ENCODE results near the gene DIPK1C. TPM values are rescaled to one million over a fixed set of nuclear protein-coding genes. Genes with fewer than 3 reads are reported as not detected.

DIPK1C gene
- total and polyA plus RNA-seq, 2 experiments from 2014 or later = 0.07 TPM; not detected in 1

DNA sequence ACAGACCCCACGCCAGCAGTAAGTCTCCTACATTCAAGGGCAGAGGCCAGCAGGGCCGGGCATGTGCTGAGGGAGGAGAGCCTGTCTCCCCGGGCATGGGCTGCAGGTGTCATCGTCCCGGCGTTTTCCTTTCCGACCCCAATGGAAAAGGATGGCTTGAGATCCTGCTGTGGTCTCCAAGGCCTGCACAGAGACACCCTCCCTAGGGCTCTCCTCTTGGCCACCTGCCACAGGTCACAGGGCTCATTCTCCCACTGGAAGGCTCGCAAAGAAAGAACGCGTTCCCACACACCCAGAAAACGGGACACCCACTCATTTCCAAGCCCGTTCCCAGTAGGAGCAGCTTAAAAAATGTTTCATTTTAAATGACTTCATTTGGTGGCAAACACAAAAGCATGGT lies 41.0 kb downstream of the DIPK1C start:
- Mint-ChIP-seq H3K36me3 (ENCODE audit: low read depth) (no peaks in the 10 kb centered on the region), H3K4me3 (no peak overlapping the region), H3K27ac (no peak overlapping the region), H3K27me3 (ENCODE audit: insufficient read depth, low read depth, poor library complexity) (peaks cover 6% of the 10 kb centered on the region), H3K9me3 (no peaks in the 10 kb centered on the region), H3K4me1 (peaks cover 11% of the 10 kb centered on the region)
- Histone ChIP-seq H3K4me2 (no peak overlapping the region), H3K27ac (ENCODE audit: low read depth) (no peak overlapping the region), H2AFZ (no peak overlapping the region), H3K9me2 (ENCODE audit: insufficient read depth) (0 out of 2 replicates have a peak, but pooled peaks cover 5% of the 10 kb centered on the region), H3K36me3 (ENCODE audit: insufficient read depth) (no peaks in the 10 kb centered on the region), H4K20me1 (replicated peaks; ENCODE audit: insufficient read depth) (no peaks in the 10 kb centered on the region), H3K4me1 (ENCODE audit: insufficient read depth) (no peaks in the 10 kb centered on the region), H3K4me3 (no peak overlapping the region), H3K27me3 (ENCODE audit: insufficient read depth) (no peaks in the 10 kb centered on the region), H3F3A (replicated peaks; ENCODE audit: low read depth) (no peaks in the 10 kb centered on the region), H3K79me2 (replicated peaks; ENCODE audit: insufficient read depth) (no peaks in the 10 kb centered on the region)
- ATAC-seq (no peak), DNase-seq (ENCODE audit: low spot score) (no peak)
- no peak for TF ChIP-seq CREB1 (CRISPR knock-in tag; IDR thresholded peaks at IDR 0.05; ENCODE audit: low read depth)
- no peak for TF ChIP-seq POLR2AphosphoS5 (IDR thresholded peaks at IDR 0.05; ENCODE audit: low read depth)
- TF ChIP-seq JUNB (IDR thresholded peaks at IDR 0.05; ENCODE audit: unreplicated experiment) = no peak
- no peak for TF ChIP-seq EZH2 (IDR thresholded peaks at IDR 0.05; ENCODE audit: low read depth, unreplicated experiment)
- TF ChIP-seq, protein P1, sequence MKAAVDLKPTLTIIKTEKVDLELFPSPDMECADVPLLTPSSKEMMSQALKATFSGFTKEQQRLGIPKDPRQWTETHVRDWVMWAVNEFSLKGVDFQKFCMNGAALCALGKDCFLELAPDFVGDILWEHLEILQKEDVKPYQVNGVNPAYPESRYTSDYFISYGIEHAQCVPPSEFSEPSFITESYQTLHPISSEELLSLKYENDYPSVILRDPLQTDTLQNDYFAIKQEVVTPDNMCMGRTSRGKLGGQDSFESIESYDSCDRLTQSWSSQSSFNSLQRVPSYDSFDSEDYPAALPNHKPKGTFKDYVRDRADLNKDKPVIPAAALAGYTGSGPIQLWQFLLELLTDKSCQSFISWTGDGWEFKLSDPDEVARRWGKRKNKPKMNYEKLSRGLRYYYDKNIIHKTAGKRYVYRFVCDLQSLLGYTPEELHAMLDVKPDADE (IDR thresholded peaks at IDR 0.05) = no peak
- TF ChIP-seq, protein P2, sequence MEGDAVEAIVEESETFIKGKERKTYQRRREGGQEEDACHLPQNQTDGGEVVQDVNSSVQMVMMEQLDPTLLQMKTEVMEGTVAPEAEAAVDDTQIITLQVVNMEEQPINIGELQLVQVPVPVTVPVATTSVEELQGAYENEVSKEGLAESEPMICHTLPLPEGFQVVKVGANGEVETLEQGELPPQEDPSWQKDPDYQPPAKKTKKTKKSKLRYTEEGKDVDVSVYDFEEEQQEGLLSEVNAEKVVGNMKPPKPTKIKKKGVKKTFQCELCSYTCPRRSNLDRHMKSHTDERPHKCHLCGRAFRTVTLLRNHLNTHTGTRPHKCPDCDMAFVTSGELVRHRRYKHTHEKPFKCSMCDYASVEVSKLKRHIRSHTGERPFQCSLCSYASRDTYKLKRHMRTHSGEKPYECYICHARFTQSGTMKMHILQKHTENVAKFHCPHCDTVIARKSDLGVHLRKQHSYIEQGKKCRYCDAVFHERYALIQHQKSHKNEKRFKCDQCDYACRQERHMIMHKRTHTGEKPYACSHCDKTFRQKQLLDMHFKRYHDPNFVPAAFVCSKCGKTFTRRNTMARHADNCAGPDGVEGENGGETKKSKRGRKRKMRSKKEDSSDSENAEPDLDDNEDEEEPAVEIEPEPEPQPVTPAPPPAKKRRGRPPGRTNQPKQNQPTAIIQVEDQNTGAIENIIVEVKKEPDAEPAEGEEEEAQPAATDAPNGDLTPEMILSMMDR (conservative IDR thresholded peaks at IDR 0.05; ENCODE audit: low read depth in 2 of 2) = no peak
- TF ChIP-seq, protein P3, sequence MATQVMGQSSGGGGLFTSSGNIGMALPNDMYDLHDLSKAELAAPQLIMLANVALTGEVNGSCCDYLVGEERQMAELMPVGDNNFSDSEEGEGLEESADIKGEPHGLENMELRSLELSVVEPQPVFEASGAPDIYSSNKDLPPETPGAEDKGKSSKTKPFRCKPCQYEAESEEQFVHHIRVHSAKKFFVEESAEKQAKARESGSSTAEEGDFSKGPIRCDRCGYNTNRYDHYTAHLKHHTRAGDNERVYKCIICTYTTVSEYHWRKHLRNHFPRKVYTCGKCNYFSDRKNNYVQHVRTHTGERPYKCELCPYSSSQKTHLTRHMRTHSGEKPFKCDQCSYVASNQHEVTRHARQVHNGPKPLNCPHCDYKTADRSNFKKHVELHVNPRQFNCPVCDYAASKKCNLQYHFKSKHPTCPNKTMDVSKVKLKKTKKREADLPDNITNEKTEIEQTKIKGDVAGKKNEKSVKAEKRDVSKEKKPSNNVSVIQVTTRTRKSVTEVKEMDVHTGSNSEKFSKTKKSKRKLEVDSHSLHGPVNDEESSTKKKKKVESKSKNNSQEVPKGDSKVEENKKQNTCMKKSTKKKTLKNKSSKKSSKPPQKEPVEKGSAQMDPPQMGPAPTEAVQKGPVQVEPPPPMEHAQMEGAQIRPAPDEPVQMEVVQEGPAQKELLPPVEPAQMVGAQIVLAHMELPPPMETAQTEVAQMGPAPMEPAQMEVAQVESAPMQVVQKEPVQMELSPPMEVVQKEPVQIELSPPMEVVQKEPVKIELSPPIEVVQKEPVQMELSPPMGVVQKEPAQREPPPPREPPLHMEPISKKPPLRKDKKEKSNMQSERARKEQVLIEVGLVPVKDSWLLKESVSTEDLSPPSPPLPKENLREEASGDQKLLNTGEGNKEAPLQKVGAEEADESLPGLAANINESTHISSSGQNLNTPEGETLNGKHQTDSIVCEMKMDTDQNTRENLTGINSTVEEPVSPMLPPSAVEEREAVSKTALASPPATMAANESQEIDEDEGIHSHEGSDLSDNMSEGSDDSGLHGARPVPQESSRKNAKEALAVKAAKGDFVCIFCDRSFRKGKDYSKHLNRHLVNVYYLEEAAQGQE (IDR thresholded peaks at IDR 0.05; ENCODE audit: unreplicated experiment) = no peak
- TF ChIP-seq, protein P4, sequence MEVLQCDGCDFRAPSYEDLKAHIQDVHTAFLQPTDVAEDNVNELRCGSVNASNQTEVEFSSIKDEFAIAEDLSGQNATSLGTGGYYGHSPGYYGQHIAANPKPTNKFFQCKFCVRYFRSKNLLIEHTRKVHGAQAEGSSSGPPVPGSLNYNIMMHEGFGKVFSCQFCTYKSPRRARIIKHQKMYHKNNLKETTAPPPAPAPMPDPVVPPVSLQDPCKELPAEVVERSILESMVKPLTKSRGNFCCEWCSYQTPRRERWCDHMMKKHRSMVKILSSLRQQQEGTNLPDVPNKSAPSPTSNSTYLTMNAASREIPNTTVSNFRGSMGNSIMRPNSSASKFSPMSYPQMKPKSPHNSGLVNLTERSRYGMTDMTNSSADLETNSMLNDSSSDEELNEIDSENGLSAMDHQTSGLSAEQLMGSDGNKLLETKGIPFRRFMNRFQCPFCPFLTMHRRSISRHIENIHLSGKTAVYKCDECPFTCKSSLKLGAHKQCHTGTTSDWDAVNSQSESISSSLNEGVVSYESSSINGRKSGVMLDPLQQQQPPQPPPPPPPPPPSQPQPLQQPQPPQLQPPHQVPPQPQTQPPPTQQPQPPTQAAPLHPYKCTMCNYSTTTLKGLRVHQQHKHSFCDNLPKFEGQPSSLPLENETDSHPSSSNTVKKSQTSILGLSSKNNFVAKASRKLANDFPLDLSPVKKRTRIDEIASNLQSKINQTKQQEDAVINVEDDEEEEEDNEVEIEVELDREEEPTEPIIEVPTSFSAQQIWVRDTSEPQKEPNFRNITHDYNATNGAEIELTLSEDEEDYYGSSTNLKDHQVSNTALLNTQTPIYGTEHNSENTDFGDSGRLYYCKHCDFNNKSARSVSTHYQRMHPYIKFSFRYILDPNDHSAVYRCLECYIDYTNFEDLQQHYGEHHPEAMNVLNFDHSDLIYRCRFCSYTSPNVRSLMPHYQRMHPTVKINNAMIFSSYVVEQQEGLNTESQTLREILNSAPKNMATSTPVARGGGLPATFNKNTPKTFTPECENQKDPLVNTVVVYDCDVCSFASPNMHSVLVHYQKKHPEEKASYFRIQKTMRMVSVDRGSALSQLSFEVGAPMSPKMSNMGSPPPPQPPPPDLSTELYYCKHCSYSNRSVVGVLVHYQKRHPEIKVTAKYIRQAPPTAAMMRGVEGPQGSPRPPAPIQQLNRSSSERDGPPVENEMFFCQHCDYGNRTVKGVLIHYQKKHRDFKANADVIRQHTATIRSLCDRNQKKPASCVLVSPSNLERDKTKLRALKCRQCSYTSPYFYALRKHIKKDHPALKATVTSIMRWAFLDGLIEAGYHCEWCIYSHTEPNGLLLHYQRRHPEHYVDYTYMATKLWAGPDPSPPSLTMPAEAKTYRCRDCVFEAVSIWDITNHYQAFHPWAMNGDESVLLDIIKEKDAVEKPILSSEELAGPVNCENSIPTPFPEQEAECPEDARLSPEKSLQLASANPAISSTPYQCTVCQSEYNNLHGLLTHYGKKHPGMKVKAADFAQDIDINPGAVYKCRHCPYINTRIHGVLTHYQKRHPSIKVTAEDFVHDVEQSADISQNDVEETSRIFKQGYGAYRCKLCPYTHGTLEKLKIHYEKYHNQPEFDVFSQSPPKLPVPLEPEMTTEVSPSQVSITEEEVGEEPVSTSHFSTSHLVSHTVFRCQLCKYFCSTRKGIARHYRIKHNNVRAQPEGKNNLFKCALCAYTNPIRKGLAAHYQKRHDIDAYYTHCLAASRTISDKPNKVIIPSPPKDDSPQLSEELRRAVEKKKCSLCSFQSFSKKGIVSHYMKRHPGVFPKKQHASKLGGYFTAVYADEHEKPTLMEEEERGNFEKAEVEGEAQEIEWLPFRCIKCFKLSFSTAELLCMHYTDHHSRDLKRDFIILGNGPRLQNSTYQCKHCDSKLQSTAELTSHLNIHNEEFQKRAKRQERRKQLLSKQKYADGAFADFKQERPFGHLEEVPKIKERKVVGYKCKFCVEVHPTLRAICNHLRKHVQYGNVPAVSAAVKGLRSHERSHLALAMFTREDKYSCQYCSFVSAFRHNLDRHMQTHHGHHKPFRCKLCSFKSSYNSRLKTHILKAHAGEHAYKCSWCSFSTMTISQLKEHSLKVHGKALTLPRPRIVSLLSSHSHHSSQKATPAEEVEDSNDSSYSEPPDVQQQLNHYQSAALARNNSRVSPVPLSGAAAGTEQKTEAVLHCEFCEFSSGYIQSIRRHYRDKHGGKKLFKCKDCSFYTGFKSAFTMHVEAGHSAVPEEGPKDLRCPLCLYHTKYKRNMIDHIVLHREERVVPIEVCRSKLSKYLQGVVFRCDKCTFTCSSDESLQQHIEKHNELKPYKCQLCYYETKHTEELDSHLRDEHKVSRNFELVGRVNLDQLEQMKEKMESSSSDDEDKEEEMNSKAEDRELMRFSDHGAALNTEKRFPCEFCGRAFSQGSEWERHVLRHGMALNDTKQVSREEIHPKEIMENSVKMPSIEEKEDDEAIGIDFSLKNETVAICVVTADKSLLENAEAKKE (CRISPR knock-in tag; IDR thresholded peaks at IDR 0.05) = no peak
- no peak for TF ChIP-seq STAT1 (IDR thresholded peaks at IDR 0.05; ENCODE audit: unreplicated experiment)
